ENCODE results near the gene GALNT15. TPM values are rescaled to one million over a fixed set of nuclear protein-coding genes. Genes with fewer than 3 reads are reported as not detected.

Gene GALNT15
- 0.06 to 0.14 TPM (median 0.07 TPM) in 3 of 5 replicates, not detected in the others for total RNA-seq (2022; extraction: Qiagen RNA extraction; ENCODE audit: low read depth)

DNA sequence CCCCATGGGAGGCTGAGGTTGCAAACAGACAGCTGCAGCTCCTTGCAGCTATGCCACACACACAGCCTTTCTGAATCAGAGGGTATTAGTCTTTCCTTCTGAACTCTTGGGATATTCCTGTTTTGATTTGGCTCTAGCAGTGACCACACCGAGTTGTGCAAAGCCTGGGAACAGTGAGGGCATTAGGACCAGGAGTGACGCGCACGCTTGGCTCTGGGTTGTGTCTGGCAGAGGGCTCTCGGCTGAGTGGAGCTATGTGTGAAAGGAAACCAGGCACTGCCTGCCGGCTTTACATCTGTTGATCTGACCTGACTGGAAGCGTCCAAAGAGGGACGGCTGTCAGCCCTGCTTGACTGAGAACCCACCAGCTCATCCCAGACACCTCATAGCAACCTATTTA is at the start of gene GALNT15:
Gene GALNT15 (plus strand): TSS at position 292 of the 400 bp plus-strand sequence. CDS start 472 bp downstream, outside the sequence.

GRCh38 chr3:16264708-16265454 is 90.4 kb downstream of the GALNT15 start, which contains the start of the genes DPH3 and OXNAD1:
DPH3 (minus strand) TSS chr3:16264943; CDS start chr3:16264876, 67 bp downstream.
OXNAD1 (plus strand) TSS chr3:16265212; CDS start chr3:16270953, 5,741 bp downstream.

Other genes starting within 250 kb of the GALNT15 start
- gene DPH3, start 90.3 kb downstream of the GALNT15 start, total RNA-seq (2022; extraction: Qiagen RNA extraction; ENCODE audit: low read depth) = 19.6 to 27.8 TPM (median 25.9 TPM) in 5 replicates
- gene OXNAD1, start 90.5 kb downstream of the GALNT15 start, total RNA-seq (2022; extraction: Qiagen RNA extraction; ENCODE audit: low read depth) = 5.6 to 10.1 TPM (median 9.8 TPM) in 5 replicates

Measured in A549 treated with DMSO at 1 μM for 4 hours (cell line).